COR-L47 (cell line): ENCODE data around the gene AKR1B15.
"Not testable (repeated sequence)": the region's sequence is repeated elsewhere in the genome, so short reads cannot be mapped to it uniquely, and the experiment has no call there.

Source experiments
- DNase-seq: peaks from one replicate; lab custom pipeline; 2025; lab: John Stamatoyannopoulos, UW

AKR1B15 gene

GRCh38 chr7:134563398-134563749, 14.5 kb downstream of the AKR1B15 start:
- DNase-seq: not testable (repeated sequence)

GRCh38 chr7:134565643-134566136, 16.8 kb downstream of the AKR1B15 start:
- no peak for DNase-seq

- DNase-seq: no peak
Observed at GRCh38 chr7:134567368-134567767, 18.5 kb downstream of the AKR1B15 start.

- not testable (repeated sequence) for DNase-seq
Observed at GRCh38 chr7:134569962-134570361, 21.1 kb downstream of the AKR1B15 start.

GRCh38 chr7:134571101-134571500, 22.2 kb downstream of the AKR1B15 start:
- no peak for DNase-seq

- no peak for DNase-seq
Observed at GRCh38 chr7:134571746-134572461, 23.0 kb downstream of the AKR1B15 start.

GRCh38 chr7:134574322-134574721, 25.4 kb downstream of the AKR1B15 start:
- DNase-seq: no peak

GRCh38 chr7:134584290-134584689, 35.4 kb downstream of the AKR1B15 start:
- no peak for DNase-seq

- no peak for DNase-seq
Observed at GRCh38 chr7:134585897-134586296, 37.0 kb downstream of the AKR1B15 start.

GRCh38 chr7:134587750-134588149, 38.8 kb downstream of the AKR1B15 start:
- DNase-seq: peak; percentile 2

- no peak for DNase-seq
Observed at GRCh38 chr7:134589491-134589941, 40.6 kb downstream of the AKR1B15 start.

- DNase-seq: no peak
Observed at GRCh38 chr7:134593530-134594392, 44.9 kb downstream of the AKR1B15 start.

GRCh38 chr7:134594877-134595276, 46.0 kb downstream of the AKR1B15 start:
- no peak for DNase-seq

- no peak for DNase-seq
Observed at GRCh38 chr7:134599371-134599770, 50.5 kb downstream of the AKR1B15 start.

- DNase-seq: no peak
Observed at GRCh38 chr7:134601459-134601858, 52.5 kb downstream of the AKR1B15 start.

GRCh38 chr7:134602881-134603451, 54.1 kb downstream of the AKR1B15 start:
- DNase-seq: no peak

- peak; percentile 26 for DNase-seq
Observed at GRCh38 chr7:134605978-134606923, 57.3 kb downstream of the AKR1B15 start.

- DNase-seq: no peak
Observed at GRCh38 chr7:134611611-134612151, 62.8 kb downstream of the AKR1B15 start.

- no peak for DNase-seq
Observed at GRCh38 chr7:134612197-134612596, 63.3 kb downstream of the AKR1B15 start.

GRCh38 chr7:134613623-134614347, 64.9 kb downstream of the AKR1B15 start:
- DNase-seq: no peak

GRCh38 chr7:134616611-134617010, 67.7 kb downstream of the AKR1B15 start:
- no peak for DNase-seq
